ENCODE results near the gene INPP5E. TPM values are rescaled to one million over a fixed set of nuclear protein-coding genes. Genes with fewer than 3 reads are reported as not detected.

Gene INPP5E
- polyA plus RNA-seq, 3 donors: 4.8 to 10.9 (median 9.4) TPM

DNA sequence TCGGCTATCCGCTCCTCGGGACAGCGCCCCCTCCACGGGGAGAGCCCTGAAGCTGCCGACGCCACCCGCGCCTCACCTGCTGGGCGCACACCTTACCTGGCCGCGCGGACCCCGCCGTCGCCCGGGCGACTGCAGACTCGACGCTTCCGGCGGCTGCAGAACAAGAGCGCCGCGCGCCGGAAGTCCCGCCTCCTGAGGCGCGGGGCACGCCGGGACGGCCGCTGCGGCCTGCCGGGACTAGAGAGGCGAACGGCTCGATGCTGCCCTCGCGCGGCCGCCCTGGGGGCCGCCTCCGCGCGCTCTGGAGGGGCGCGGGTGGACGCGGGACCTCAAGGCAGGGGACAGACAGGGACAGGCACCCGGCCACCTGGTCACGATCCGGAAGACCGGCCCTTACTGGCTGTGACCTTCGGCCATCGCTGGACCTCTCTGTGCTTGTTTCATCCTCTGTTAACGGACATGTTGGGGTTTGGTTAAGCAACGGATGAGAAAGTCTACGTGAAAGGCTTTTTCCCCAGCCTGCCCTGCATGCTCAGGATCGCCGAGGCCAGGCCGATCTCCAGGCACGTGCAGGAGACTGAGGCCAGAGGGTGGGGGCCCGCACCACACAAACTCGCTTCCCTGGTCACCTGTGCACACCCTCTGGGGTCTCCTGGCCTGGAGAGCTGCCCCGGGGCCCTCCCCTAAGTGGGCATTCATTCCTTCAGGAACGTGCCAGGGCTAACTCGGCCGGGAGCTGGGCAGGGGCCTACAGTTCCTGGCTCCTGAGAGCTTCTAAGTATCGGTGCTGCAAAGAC is 39.4 kb downstream of the INPP5E start, which contains the start of gene SNAPC4:
TSS of gene SNAPC4 (minus strand) at position 133 of the 797 bp plus-strand sequence. CDS start 1,742 bp downstream, outside the sequence.
- 4 to 10% (median 5%) methylated on average over 42 to 71 of the region's 71 CpGs for WGBS, 3 donors
- H3K27ac ChIP-seq (ENCODE audit: low read depth, low read length): no peak within 1 kb of the TSS

- 1 to 2% (median 1%) methylated on average over 56 to 67 of the region's 67 CpGs for WGBS, 3 donors
- H3K27ac ChIP-seq (ENCODE audit: low read depth, low read length): no peak overlapping the region
Measured at GRCh38 chr9:136399176-136400037, 40.2 kb downstream of the INPP5E start.

- no peak overlapping the region for H3K27ac ChIP-seq (ENCODE audit: low read depth, low read length)
- WGBS, 3 donors: 91 to 97% (median 93%) methylated on average over 12 of the region's 12 CpGs
Measured at GRCh38 chr9:136398286-136398685, 41.4 kb downstream of the INPP5E start.

DNA sequence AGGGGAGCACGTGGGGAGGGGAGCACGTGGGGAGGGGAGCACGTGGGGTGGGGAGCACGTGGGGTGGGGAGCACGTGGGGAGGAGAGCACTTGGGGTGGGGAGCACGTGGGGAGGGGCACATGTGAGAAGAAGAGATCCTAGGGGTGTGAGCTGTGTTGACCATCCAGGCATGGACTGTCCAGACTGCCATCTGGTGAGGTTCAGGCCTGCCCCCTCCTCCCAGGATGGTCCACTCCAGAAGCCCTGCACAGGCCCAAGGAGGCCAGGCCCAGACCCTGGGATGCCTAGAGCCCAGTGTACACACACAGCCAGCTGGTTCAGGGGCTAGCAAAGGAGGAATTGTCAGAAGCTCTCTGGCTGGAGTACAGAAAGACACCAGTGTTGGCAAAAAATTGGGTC is 42.0 kb downstream of the INPP5E start:
- 57 to 70% (median 57%) methylated on average over 6 of the region's 6 CpGs for WGBS, 3 donors
- H3K27ac ChIP-seq (ENCODE audit: low read depth, low read length): no peak overlapping the region

DNA sequence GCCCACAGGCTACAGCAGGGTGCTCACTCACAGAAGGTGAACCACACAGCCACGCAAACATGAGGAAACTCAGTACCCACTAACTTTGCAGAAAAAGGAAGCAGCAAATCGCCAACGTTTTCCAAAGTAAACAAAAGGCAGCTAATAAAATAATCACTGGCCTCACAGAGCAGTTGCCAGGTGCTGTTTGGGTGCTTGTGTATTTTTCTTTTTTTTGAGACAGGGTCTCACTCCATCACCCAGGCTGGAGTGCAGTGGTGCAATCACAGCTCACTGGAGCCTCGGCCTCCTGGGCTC is 43.5 kb downstream of the INPP5E start:
- no peak overlapping the region for H3K27ac ChIP-seq (ENCODE audit: low read depth, low read length)
- 65 to 81% (median 66%) methylated on average over 4 of the region's 4 CpGs for WGBS, 3 donors

DNA sequence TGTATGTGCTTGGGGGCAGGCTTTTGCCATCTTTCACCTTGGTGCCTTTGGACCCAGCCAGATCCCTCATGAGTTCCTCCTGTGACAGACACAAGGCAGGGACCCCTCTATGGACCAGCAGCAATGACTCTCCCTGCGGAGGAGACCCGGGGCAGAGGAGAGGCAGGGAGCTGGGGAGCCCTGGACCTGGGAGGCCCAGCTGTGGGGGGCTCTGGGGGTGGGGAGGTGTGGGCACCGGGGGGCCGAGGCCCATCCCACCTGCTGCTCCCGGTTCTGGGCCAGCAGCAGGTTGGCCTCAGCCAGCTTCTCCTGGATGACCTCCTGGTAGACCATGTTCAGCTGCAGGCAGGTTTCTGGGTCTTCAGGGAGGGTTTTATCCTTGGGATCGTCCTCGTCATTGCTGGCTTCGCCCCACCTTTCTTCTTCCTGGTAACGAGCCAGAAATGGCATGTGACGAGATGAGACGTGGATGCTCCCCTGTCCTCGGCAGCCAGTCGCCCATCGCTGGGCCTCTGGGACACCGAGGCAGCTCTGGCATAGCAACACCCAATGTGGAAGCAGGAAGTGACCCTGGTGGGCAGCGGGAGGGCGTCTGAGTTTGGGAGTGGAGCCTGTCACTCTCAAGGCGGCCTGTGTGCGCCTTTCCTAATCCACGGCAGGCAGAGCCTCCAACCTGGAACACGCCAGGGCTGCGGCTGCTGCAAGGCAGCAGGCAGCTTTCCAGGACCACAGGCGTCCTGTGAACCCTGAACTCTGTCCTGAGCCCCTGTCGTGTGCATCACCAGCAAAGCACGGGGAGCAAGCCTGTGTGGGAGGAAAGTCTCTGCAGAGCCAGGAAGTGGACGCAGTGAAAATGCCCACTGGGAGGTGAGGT is 44.1 kb downstream of the INPP5E start:
- WGBS, 3 donors: 86 to 94% (median 88%) methylated on average over 24 to 26 of the region's 26 CpGs

DNA sequence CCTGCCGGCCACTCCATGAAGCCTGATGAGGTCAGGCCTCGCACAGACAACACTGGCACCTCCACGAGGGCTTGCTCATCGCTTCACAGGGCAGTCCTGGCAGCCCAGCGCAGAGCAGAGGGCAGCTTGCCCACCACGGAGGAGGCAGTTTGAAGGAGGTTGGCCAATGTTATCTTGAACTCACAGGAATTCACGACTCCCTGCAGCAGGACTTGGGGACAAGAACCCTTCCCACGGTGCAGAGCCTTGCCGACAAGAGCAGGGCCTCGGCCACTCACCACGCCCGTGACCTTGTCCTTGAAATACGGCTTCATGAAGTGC is 44.7 kb downstream of the INPP5E start:
- no peak overlapping the region for H3K27ac ChIP-seq (ENCODE audit: low read depth, low read length)
- WGBS, 3 donors: 83 to 89% (median 87%) methylated on average over 13 of the region's 13 CpGs

More for the DNA sequence above, 44.1 kb downstream of the INPP5E start:
- no peak overlapping the region for H3K27ac ChIP-seq (ENCODE audit: low read depth, low read length)

DNA sequence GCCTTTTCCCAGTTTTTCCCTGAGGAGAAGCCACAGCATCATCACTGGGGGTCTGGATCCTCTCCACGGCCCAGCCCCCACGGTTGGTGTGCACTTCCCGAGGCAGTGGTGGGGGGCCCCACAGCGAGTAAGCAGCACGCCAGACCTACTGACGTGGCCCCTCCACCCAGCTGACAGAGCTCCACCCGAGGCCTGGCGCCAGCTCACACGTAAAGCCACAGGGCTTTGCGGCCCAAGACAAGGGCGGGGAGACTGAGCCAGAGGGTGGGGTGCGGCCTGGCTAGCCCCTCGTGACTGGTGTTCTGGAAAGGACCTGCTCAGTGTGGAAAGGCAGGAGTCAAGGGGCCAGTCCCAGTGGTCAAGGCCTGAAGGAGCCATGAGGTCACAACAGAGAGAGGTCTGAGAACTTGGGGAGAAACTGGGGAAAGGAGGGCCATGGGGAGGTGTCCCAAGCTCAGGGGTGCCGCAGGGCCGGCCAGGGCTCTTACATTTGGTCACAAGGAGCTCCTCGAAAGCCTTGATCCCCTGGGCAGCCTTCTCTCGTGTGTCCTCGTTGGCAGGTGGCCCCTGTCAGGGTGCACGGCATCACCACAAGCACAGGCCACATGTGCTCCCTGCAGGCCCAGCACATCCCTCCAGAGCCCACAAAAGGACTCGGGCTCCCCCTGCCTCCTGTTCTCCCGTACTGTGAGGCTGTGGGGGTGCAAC is 45.2 kb downstream of the INPP5E start:
- no peak overlapping the region for H3K27ac ChIP-seq (ENCODE audit: low read depth, low read length)
- 80 to 94% (median 81%) methylated on average over 21 of the region's 21 CpGs for WGBS, 3 donors

DNA sequence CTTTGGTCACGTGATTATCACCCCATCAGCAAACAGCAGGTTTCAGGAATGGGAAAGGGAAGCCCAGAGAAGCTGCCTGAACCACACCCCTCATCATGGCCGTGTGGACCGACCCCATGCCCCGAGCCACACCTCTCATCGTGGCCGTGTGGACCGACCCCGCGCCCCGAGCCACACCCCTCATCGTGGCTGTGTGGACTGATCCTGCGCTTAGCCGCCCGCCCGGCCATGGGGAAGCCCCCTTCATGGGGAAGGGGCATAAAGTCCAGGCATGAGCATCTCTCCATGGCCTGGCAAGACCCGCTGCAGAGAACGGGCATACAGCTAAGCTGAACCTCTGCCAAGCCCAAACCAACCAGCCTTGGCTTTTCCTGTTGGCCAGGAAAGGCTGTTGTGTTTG is 46.1 kb downstream of the INPP5E start:
- H3K27ac ChIP-seq (ENCODE audit: low read depth, low read length): no peak overlapping the region
- 82 to 91% (median 89%) methylated on average over 17 of the region's 17 CpGs for WGBS, 3 donors

DNA sequence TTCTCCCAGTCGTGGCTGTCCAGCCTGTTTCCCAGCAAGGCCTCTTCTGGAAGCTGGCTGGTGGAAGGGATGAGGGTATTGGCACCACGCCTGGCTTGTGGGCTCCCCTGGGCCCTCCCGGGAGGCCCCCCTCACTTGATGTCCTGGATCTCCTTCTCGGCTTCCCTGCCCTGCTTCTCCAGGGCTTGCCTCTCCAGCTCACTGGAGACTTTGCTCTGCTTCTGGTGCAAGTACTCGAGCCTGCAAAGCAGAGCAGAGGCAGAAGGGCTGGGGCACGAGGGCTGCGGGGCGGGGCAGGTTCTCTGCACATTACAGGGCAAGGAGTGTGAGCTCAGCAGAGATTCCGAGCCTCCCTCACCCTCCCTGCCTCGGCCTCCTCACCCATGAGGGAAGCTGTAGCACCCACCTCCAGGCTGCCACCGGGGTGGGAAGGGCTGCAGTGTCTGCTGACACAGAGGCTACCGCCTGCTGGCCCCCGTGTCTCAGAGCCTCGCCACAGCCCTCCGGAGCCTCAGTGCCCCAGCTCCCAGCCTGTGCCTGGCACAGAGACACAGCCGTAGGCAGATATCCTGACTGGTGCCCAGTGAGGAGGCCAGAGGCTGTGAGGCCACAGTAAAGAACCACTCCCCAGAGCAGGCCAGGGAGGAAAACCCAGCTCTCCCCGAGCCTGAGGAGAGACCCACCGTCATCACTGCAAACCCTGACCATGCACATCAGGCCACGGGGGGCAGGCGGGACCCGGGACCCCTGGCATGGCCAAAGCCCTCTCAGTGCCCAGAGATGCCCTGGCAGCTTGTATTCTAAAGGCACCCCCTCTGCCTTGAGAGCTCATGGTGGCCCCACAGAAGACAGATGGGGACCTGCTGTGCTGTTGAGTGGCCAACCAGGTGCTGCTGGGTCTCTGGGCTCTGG is 46.9 kb downstream of the INPP5E start:
- no peak overlapping the region for H3K27ac ChIP-seq (ENCODE audit: low read depth, low read length)
- WGBS, 3 donors: 78 to 90% (median 82%) methylated on average over 19 to 21 of the region's 21 CpGs

GRCh38 chr9:136391737-136392537 is 47.7 kb downstream of the INPP5E start:
- no peak overlapping the region for H3K27ac ChIP-seq (ENCODE audit: low read depth, low read length)
- 80 to 91% (median 85%) methylated on average over 24 to 28 of the region's 28 CpGs for WGBS, 3 donors

DNA sequence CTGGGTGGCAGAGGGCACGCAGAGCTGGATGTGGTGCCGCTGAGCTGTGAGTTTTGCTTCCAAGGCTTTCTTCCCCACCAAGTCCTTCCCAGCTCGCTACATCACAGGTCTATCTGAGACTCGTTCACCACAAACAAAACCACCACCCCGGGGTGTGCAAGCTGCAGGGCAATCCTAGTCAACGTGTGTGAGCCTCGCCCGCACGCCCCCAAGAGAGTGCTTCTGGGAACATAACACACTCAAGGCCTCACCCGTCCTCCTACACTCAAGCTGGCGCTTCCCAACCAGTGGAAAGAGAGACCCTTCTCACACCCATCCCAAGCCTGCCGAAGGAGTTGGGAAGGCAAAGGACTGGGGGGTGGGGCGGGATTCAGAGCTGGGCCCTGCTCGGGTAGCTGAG is 50.2 kb downstream of the INPP5E start:
- WGBS, 3 donors: 77 to 88% (median 82%) methylated on average over 14 of the region's 14 CpGs
- H3K27ac ChIP-seq (ENCODE audit: low read depth, low read length): no peak overlapping the region

DNA sequence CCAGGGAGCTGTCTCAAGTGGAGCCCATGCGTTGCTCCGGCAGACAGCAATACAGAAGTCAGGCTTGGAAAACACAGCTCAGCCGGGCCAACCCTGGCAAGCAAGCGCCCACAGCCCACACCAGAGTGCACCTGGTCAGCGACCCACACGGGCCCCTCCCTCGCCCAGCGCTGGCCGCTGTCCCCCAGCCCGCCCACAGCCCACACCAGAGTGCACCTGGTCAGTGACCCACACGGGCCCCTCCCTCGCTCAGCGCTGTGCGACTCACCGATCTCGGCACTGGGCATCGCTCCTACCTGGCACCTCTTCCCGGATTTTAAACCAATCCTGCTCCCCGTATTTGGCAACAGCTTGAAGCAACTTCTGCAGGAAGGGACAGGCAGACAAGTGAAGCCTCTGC is 52.4 kb downstream of the INPP5E start:
- H3K27ac ChIP-seq (ENCODE audit: low read depth, low read length): no peak overlapping the region
- 96 to 98% (median 97%) methylated on average over 17 to 19 of the region's 19 CpGs for WGBS, 3 donors

DNA sequence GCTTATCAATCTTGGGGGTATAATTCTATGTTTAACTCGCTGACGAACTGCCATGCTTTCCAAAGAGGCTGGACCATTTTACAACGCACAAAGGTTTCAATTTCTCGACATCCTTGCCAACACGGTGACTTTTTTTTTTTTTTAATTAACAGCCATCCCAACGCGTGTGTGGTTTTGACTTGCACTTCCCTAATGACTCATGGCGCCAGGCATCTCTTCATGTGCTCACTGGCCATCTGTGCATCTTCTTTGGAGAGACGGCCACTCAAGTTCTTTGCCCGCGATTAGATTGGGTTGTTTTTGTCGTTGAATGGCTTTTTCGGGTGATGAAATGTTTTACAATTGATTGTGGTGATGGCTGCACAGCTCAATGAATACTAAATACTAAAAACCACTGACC is 53.6 kb downstream of the INPP5E start:
- H3K27ac ChIP-seq (ENCODE audit: low read depth, low read length): no peak overlapping the region
- 83 to 96% (median 84%) methylated on average over 13 of the region's 13 CpGs for WGBS, 3 donors

GRCh38 chr9:136385015-136385414 is 54.6 kb downstream of the INPP5E start:
- WGBS, 3 donors: 86 to 91% (median 89%) methylated on average over 11 of the region's 11 CpGs

GRCh38 chr9:136383436-136383835 is 56.2 kb downstream of the INPP5E start:
- WGBS, 3 donors: 94 to 98% (median 96%) methylated on average over 19 to 20 of the region's 20 CpGs
- no peak overlapping the region for H3K27ac ChIP-seq (ENCODE audit: low read depth, low read length)

More at GRCh38 chr9:136385015-136385414, 54.6 kb downstream of the INPP5E start:
- H3K27ac ChIP-seq (ENCODE audit: low read depth, low read length): no peak overlapping the region

Data from adipose tissue (tissue), 3 donors.